ENCODE measurements around the gene CCDC68.

- TF ChIP-seq CTCF (IDR thresholded peaks at IDR 0.05) (no peak), POLR2A (IDR thresholded peaks at IDR 0.05) (no peak)
Measured at GRCh38 chr18:55001394-55002024, 42.2 kb upstream of the CCDC68 start.

Measured in lower leg skin (tissue), 3 donors.